Panc1 (cell line): ENCODE results near the gene SLC46A1. TPM values are rescaled to one million over a fixed set of nuclear protein-coding genes. Genes with fewer than 3 reads are reported as not detected.

Source experiments
- ATAC-seq: fragments of 200-7000 bp; cut with Tn5 transposase; 2 replicates; pipeline ENCODE4 v1.9.1; 2020; ENCODE audit warnings: mild to moderate bottlenecking, moderate library complexity
- BruUV-seq: library from RNA; stranded (reverse); fragments of 400-500 nt; replicated peaks from 2 replicates; lab custom pipeline; 2021; lab: Mats Ljungman, UMichigan
- CTCF ChIA-PET: fragments of 300-600 bp; sonication (Branson Sonifier 250); formaldehyde crosslinking; loops from one replicate; lab custom pipeline; 2022; ENCODE audit warnings: antibody characterized with exemption; lab: Charles Lee
- POLR2A ChIA-PET: fragments of 300-600 bp; sonication (Branson Sonifier 250); formaldehyde crosslinking; loops from one replicate; lab custom pipeline; 2022; ENCODE audit warnings: antibody characterized with exemption; lab: Charles Lee
- DNase-seq: peaks from one replicate; pipeline ENCODE4 v3.0.0-alpha.2; 2010; ENCODE audit warnings: low read depth, low spot score
- H3K27ac ChIP-seq: 2 replicates; pipeline ENCODE4 v1.5.1; 2011; ENCODE audit warnings: mild to moderate bottlenecking, low read length, inconsistent platforms
- H3K27me3 ChIP-seq: fragments of 200-500 bp; sonication (Bioruptor generic); 2 replicates; pipeline ENCODE4 v1.6.0; 2014; ENCODE audit warnings: low read length, inconsistent platforms; ENCODE audit not compliant: control insufficient read depth, insufficient read depth
- H3K36me3 ChIP-seq: fragments of 200-500 bp; sonication (Bioruptor generic); 2 replicates; pipeline ENCODE4 v1.5.1; 2014; ENCODE audit warnings: inconsistent platforms, mild to moderate bottlenecking, low read length, moderate library complexity; ENCODE audit not compliant: control insufficient read depth, insufficient read depth
- H3K4me1 ChIP-seq: 2 replicates; pipeline ENCODE4 v1.5.1; 2011; ENCODE audit warnings: inconsistent platforms, mild to moderate bottlenecking, low read length, moderate library complexity; ENCODE audit not compliant: control insufficient read depth, insufficient read depth
- H3K4me3 ChIP-seq, 2 experiments: 2 replicates each; pipeline ENCODE4 v1.5.1; 2011 to 2012; ENCODE audit warnings: low read depth in 2 of 2, low read length in 2 of 2, mild to moderate bottlenecking in 2 of 2, inconsistent platforms in 1 of 2, moderate library complexity in 1 of 2
- H3K9me3 ChIP-seq: fragments of 200-500 bp; sonication (Bioruptor generic); 2 replicates; pipeline ENCODE4 v1.5.1; 2014; ENCODE audit warnings: low read depth, mild to moderate bottlenecking, inconsistent platforms, low read length, moderate library complexity; ENCODE audit not compliant: control insufficient read depth, insufficient read depth
- POLR2AphosphoS5 ChIP-seq: IDR thresholded peaks from 2 replicates; pipeline ENCODE4 v1.6.1; 2012; ENCODE audit warnings: mild to moderate bottlenecking, low read depth, low read length, moderate library complexity
- SIN3A ChIP-seq: IDR thresholded peaks from 2 replicates; pipeline ENCODE4 v1.6.1; 2012; ENCODE audit warnings: low read depth, mild to moderate bottlenecking, low read length, moderate library complexity, borderline replicate concordance; ENCODE audit not compliant: insufficient read depth
- TCF7L2 ChIP-seq: IDR thresholded peaks from 2 replicates; pipeline ENCODE4 v1.6.1; 2011; ENCODE audit warnings: mild to moderate bottlenecking, low read depth, low read length, inconsistent platforms
- in situ Hi-C: cut with HindIII; loops from 2 replicates; pipeline ENCODE4 v1.10.0; 2016; ENCODE audit warnings: low sequenced_read_pairs, low pct_unique_long_range_greater_than_20kb
- intact Hi-C: fragments of 100-400 bp; cut with micrococcal nuclease; formaldehyde crosslinking; loops from one replicate; pipeline ENCODE4 v1.10.0; 2022; ENCODE audit not compliant: unreplicated experiment
- total RNA-seq: library from RNA; stranded (reverse); gene quantifications from one replicate; pipeline ENCODE4 v1.2.1, GENCODE V29; 2021; ENCODE audit not compliant: unreplicated experiment
- TF ChIP-seq, protein P1 (sequence below): fragments of 450-650 bp; IDR thresholded peaks from 2 replicates; pipeline ENCODE4 v1.5.1; 2017; ENCODE audit warnings: mild to moderate bottlenecking
- TF ChIP-seq, protein P2 (sequence below), 2 experiments: IDR thresholded peaks; 2 replicates each; pipeline ENCODE4 v1.6.1; 2011 to 2012; ENCODE audit warnings: low read depth in 2 of 2, control low read depth in 1 of 2, low read length in 1 of 2, mild to moderate bottlenecking in 1 of 2, moderate library complexity in 1 of 2; ENCODE audit not compliant: insufficient read depth in 1 of 2

SLC46A1 gene
- total RNA-seq, 1 experiment from 2014 or later: 16.9 TPM

DNA sequence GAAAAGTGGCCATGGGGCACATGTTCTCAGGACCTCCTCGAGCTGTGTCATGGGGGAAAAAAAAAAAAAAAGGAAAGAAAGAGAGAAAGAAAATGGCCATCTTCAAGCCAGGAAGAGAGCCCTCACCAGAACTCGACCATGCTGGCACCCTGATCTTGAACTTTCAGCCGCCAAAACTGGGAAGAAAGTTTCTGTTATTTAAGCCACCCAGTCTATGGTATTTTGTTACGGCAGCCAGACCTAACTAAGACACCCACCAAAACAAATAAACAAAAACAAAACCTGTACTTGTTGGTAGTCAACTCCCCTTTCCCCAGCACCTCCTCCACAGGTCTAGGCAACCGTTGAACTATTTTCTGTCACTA, 41.4 kb upstream of the SLC46A1 start:
- TF ChIP-seq SIN3A (no peak), TCF7L2 (no peak), POLR2AphosphoS5 (no peak)
- TF ChIP-seq, protein P1, sequence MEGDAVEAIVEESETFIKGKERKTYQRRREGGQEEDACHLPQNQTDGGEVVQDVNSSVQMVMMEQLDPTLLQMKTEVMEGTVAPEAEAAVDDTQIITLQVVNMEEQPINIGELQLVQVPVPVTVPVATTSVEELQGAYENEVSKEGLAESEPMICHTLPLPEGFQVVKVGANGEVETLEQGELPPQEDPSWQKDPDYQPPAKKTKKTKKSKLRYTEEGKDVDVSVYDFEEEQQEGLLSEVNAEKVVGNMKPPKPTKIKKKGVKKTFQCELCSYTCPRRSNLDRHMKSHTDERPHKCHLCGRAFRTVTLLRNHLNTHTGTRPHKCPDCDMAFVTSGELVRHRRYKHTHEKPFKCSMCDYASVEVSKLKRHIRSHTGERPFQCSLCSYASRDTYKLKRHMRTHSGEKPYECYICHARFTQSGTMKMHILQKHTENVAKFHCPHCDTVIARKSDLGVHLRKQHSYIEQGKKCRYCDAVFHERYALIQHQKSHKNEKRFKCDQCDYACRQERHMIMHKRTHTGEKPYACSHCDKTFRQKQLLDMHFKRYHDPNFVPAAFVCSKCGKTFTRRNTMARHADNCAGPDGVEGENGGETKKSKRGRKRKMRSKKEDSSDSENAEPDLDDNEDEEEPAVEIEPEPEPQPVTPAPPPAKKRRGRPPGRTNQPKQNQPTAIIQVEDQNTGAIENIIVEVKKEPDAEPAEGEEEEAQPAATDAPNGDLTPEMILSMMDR: no peak
- TF ChIP-seq, protein P2, sequence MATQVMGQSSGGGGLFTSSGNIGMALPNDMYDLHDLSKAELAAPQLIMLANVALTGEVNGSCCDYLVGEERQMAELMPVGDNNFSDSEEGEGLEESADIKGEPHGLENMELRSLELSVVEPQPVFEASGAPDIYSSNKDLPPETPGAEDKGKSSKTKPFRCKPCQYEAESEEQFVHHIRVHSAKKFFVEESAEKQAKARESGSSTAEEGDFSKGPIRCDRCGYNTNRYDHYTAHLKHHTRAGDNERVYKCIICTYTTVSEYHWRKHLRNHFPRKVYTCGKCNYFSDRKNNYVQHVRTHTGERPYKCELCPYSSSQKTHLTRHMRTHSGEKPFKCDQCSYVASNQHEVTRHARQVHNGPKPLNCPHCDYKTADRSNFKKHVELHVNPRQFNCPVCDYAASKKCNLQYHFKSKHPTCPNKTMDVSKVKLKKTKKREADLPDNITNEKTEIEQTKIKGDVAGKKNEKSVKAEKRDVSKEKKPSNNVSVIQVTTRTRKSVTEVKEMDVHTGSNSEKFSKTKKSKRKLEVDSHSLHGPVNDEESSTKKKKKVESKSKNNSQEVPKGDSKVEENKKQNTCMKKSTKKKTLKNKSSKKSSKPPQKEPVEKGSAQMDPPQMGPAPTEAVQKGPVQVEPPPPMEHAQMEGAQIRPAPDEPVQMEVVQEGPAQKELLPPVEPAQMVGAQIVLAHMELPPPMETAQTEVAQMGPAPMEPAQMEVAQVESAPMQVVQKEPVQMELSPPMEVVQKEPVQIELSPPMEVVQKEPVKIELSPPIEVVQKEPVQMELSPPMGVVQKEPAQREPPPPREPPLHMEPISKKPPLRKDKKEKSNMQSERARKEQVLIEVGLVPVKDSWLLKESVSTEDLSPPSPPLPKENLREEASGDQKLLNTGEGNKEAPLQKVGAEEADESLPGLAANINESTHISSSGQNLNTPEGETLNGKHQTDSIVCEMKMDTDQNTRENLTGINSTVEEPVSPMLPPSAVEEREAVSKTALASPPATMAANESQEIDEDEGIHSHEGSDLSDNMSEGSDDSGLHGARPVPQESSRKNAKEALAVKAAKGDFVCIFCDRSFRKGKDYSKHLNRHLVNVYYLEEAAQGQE (IDR thresholded peaks at IDR 0.05; ENCODE audit: insufficient read depth in 1 of 2, low read depth in 2 of 2, low read length in 1 of 2): no peak
- ATAC-seq: no peak
- Histone ChIP-seq H3K4me3 (no peak overlapping the region), H3K4me1 (no peaks in the 10 kb centered on the region), H3K36me3 (no peaks in the 10 kb centered on the region), H3K9me3 (no peaks in the 10 kb centered on the region), H3K27ac (no peak overlapping the region), H3K27me3 (peaks cover 8% of the 10 kb centered on the region; the same call in 1 of the 2 replicates)
- in situ Hi-C loops: no loop called here
- ChIA-PET POLR2A (no interaction called here), CTCF (no interaction called here)
- intact Hi-C loops: no loop called here
- BruUV-seq: no TSS peak
- DNase-seq: no peak

DNA sequence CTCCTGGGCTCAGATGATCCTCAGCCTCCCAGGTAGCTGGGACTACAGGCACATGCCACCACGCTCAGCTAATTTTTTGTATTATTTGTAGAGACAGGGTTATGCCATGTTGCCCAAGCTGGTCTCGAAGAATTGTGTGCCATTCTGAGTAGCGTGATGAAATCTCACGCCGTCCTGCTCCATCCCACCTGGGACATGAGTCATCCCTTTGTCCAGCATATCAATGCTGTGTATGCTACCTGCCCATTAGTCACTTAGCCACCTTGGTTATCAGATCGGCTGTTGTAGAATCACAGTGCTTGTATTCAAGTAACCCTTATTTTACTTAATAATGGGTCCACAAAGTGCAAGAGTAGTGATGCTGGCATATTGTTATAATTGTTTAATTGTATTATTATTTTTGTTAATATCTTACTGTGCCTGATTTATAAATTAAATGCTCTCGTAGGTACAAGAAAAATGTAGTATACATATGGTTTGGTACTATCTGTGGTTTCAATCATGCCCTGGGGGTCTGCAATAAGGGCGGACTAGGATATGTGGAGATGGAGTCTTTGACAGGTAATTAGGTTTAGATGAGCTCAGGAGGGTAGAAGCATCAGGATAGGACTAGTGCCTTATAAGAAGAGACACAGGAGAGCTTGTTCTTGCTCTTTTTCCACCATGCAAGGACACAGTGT, 40.8 kb upstream of the SLC46A1 start:
- intact Hi-C loops (no loop called here), in situ Hi-C loops (no loop called here)
- H3K4me1 ChIP-seq: no peaks in the 10 kb centered on the region
- POLR2A ChIA-PET: no interaction called here
- BruUV-seq: no TSS peak
- TF ChIP-seq SIN3A: no peak
- TF ChIP-seq, protein P2 (IDR thresholded peaks at IDR 0.05; ENCODE audit: insufficient read depth in 1 of 2, low read depth in 2 of 2, low read length in 1 of 2): no peak
- H3K9me3 ChIP-seq: no peaks in the 10 kb centered on the region
- H3K4me3 ChIP-seq: no peak overlapping the region
- ATAC-seq (no peak), DNase-seq (no peak)
- H3K27ac ChIP-seq: no peak overlapping the region
- no peaks in the 10 kb centered on the region for H3K36me3 ChIP-seq
- CTCF ChIA-PET: no interaction called here
- H3K27me3 ChIP-seq: peaks cover 8% of the 10 kb centered on the region; the same call in 1 of the 2 replicates
